Neural cell (in vitro differentiated cells): Measurements from ENCODE around the gene ENO2.

Experiments used
- POLR2AphosphoS5 ChIP-seq: IDR thresholded peaks from 2 replicates; pipeline ENCODE4 v1.6.1; 2012
- TF ChIP-seq, protein P1 (sequence below): fragments of 450-650 bp; IDR thresholded peaks from 2 replicates; pipeline ENCODE4 v1.5.1; 2014; ENCODE audit warnings: antibody characterized with exemption, mild to moderate bottlenecking, moderate library complexity; ENCODE audit not compliant: poor library complexity, severe bottlenecking

- no peak for TF ChIP-seq POLR2AphosphoS5
- TF ChIP-seq, protein P1, sequence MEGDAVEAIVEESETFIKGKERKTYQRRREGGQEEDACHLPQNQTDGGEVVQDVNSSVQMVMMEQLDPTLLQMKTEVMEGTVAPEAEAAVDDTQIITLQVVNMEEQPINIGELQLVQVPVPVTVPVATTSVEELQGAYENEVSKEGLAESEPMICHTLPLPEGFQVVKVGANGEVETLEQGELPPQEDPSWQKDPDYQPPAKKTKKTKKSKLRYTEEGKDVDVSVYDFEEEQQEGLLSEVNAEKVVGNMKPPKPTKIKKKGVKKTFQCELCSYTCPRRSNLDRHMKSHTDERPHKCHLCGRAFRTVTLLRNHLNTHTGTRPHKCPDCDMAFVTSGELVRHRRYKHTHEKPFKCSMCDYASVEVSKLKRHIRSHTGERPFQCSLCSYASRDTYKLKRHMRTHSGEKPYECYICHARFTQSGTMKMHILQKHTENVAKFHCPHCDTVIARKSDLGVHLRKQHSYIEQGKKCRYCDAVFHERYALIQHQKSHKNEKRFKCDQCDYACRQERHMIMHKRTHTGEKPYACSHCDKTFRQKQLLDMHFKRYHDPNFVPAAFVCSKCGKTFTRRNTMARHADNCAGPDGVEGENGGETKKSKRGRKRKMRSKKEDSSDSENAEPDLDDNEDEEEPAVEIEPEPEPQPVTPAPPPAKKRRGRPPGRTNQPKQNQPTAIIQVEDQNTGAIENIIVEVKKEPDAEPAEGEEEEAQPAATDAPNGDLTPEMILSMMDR, result no peak
Measured at GRCh38 chr12:6871052-6871957, 43.1 kb upstream of the ENO2 start.
